Gastrocnemius medialis (tissue), 4 donors: ENCODE results near the gene PRG3.

Source experiments
- CTCF ChIP-seq, 5 experiments: fragments of 450-650 bp in 3 of 5; fragments of 200-600 bp in 2 of 5; sonication (generic) in 2 of 5; IDR thresholded peaks in 4 of 5; conservative IDR thresholded peaks in 1 of 5; 1 replicate in 4 of 5; 2 replicates in 1 of 5; pipeline ENCODE4 v1.5.1; 2016 to 2019; ENCODE audit warnings: antibody characterized with exemption in 5 of 5, mild to moderate bottlenecking in 3 of 5, moderate library complexity in 3 of 5
- POLR2A ChIP-seq, 2 donors: fragments of 450-650 bp; IDR thresholded peaks; one replicate each; pipeline ENCODE4 v1.6.1; 2017; ENCODE audit warnings: antibody characterized with exemption in 2 of 2, mild to moderate bottlenecking in 2 of 2, moderate library complexity in 2 of 2

GRCh38 chr11:57358991-57359390 is 22.0 kb downstream of the PRG3 start:
- TF ChIP-seq CTCF (IDR thresholded peaks at IDR 0.05 in 4 of 5, conservative IDR thresholded peaks at IDR 0.05 in 1 of 5) (no peak), POLR2A (IDR thresholded peaks at IDR 0.05) (no peak)
